K562 (cell line): Measurements from ENCODE around the gene EXOC6. TPM values are rescaled to one million over a fixed set of nuclear protein-coding genes. Genes with fewer than 3 reads are reported as not detected.

Source experiments
- ATAC-seq: fragments of 200-7000 bp; cut with Tn5 transposase; 3 replicates; pipeline ENCODE4 v1.9.1; 2020; ENCODE audit warnings: moderate library complexity
- BruUV-seq: library from RNA; stranded (reverse); fragments of 400-500 nt; replicated peaks from 2 replicates; lab custom pipeline; 2021; lab: Mats Ljungman, UMichigan
- CTCF ChIA-PET: fragments of 300-600 bp; formaldehyde crosslinking; extraction: SDS; loops from one replicate; lab custom pipeline; 2021; ENCODE audit warnings: low intra/inter-chr PET ratio; lab: Yijun Ruan, JAX
- POLR2A ChIA-PET: fragments of 300-600, 350-650 bp; sonication (Branson Sonifier 250); formaldehyde crosslinking; extraction: SDS; loops from one replicate; lab custom pipeline; 2021; ENCODE audit warnings: antibody characterized with exemption, inconsistent platforms; lab: Yijun Ruan, JAX
- DNase-seq, 4 experiments: peaks; one replicate each; pipeline versions ENCODE4 v3.0.0 to v3.0.0-alpha.2; 2011 to 2018; ENCODE audit warnings: low spot score in 3 of 4, mixed read lengths in 3 of 4; ENCODE audit errors: extremely low read depth in 1 of 4
- FAIRE-seq: peaks from 2 replicates; lab custom pipeline; 2011; peaks lifted over from hg19 to GRCh38; lab: Jason Lieb, UNC
- H2AFZ ChIP-seq: 2 replicates; pipeline ENCODE4 v1.6.0; 2011; ENCODE audit warnings: low read depth, low read length, control low read depth, inconsistent platforms
- H3K27ac ChIP-seq: fragments of 200-600 bp; 3 replicates; pipeline ENCODE4 v1.8.0; 2011; ENCODE audit warnings: low read depth, mild to moderate bottlenecking, control low read depth, inconsistent platforms, low read length, moderate library complexity, mixed read lengths; ENCODE audit errors: extremely low read depth
- H3K27me3 ChIP-seq, 2 experiments: fragments of 300-600 bp in 1 of 2; 2 replicates in 1 of 2; 3 replicates in 1 of 2; pipeline versions ENCODE4 v1.6.0 to v1.8.0; 2011; ENCODE audit warnings: inconsistent platforms in 2 of 2, low read length in 2 of 2, mild to moderate bottlenecking in 1 of 2, mixed read lengths in 1 of 2, moderate library complexity in 1 of 2; ENCODE audit not compliant: control insufficient read depth in 2 of 2, insufficient read depth in 2 of 2
- H3K36me3 ChIP-seq: fragments of 300-600 bp; 3 replicates; pipeline ENCODE4 v1.8.0; 2011; ENCODE audit warnings: mild to moderate bottlenecking, low read length, inconsistent platforms; ENCODE audit not compliant: control insufficient read depth, insufficient read depth
- H3K4me1 ChIP-seq, 2 experiments: fragments of 200-600 bp in 1 of 2; replicated peaks in 1 of 2; 2 replicates in 1 of 2; 3 replicates in 1 of 2; pipeline versions ENCODE4 v1.5.1 to v1.8.0; 2011; ENCODE audit warnings: inconsistent platforms in 2 of 2, low read length in 2 of 2, mild to moderate bottlenecking in 1 of 2, mixed read lengths in 1 of 2, moderate library complexity in 1 of 2; ENCODE audit not compliant: control insufficient read depth in 2 of 2, insufficient read depth in 2 of 2
- H3K4me2 ChIP-seq: 2 replicates; pipeline ENCODE4 v1.6.1; 2011; ENCODE audit warnings: low read length, control low read depth, inconsistent platforms, mixed read lengths; ENCODE audit not compliant: insufficient read depth
- H3K4me3 ChIP-seq: fragments of 200-600 bp; sonication (generic), shearing (Covaris generic); 2 replicates; pipeline ENCODE4 v1.5.1; 2016; ENCODE audit warnings: control low read depth, inconsistent platforms
- H3K79me2 ChIP-seq: fragments of 200-600 bp; 3 replicates; pipeline ENCODE4 v1.8.0; 2011; ENCODE audit warnings: low read length, inconsistent platforms; ENCODE audit not compliant: control insufficient read depth, insufficient read depth
- H3K9ac ChIP-seq, 2 experiments: 2 replicates each; pipeline versions ENCODE4 v1.6.0 to v1.6.1; 2011; ENCODE audit warnings: low read depth in 2 of 2, low read length in 2 of 2, control low read depth in 1 of 2, inconsistent platforms in 1 of 2, mild to moderate bottlenecking in 1 of 2, mixed read lengths in 1 of 2; ENCODE audit not compliant: insufficient read depth in 1 of 2
- H3K9me1 ChIP-seq: one replicate; pipeline ENCODE4 v1.6.0; 2011; ENCODE audit warnings: inconsistent platforms, mild to moderate bottlenecking, low read length, moderate library complexity; ENCODE audit not compliant: control insufficient read depth, insufficient read depth
- H3K9me3 ChIP-seq: replicated peaks from 2 replicates; pipeline ENCODE4 v1.5.1; 2011; ENCODE audit warnings: low read depth, low read length, inconsistent platforms; ENCODE audit not compliant: control insufficient read depth, insufficient read depth
- H4K20me1 ChIP-seq: replicated peaks from 2 replicates; pipeline ENCODE4 v1.6.1; 2011; ENCODE audit warnings: low read length, inconsistent platforms, mixed read lengths; ENCODE audit not compliant: control insufficient read depth, insufficient read depth
- FOXA1 ChIP-seq: fragments of 450-650 bp; IDR thresholded peaks from 2 replicates; pipeline ENCODE4 v1.6.1; 2016; ENCODE audit warnings: mild to moderate bottlenecking, borderline replicate concordance
- LEF1 ChIP-seq: fragments of 450-650 bp; IDR thresholded peaks from 2 replicates; pipeline ENCODE4 v1.6.1; 2016; ENCODE audit warnings: mild to moderate bottlenecking
- SRF ChIP-seq, 2 experiments: fragments of 250-450, 450-650 bp in 1 of 2; sonication (Bioruptor Pico) in 1 of 2; sonication (generic) in 1 of 2; formaldehyde crosslinking; IDR thresholded peaks; 2 replicates each; pipeline versions ENCODE4 v1.5.0 to v1.5.1; 2020 to 2022; ENCODE audit warnings: mild to moderate bottlenecking in 1 of 2, missing genetic modification reagents in 1 of 2
- ZNF24 ChIP-seq: fragments of 450-650 bp; IDR thresholded peaks from 2 replicates; pipeline ENCODE4 v1.6.1; 2016
- ZNF324 ChIP-seq: fragments of 250-450 bp; sonication (Bioruptor Pico); IDR thresholded peaks from 2 replicates; pipeline ENCODE4 v1.4.0; 2020; ENCODE audit warnings: mild to moderate bottlenecking
- WGBS: fragments of 100-300 bp; shearing (Covaris generic); methylation state at CpG from one replicate; pipeline ENCODE4 v1.1.6; 2016; ENCODE audit warnings: low coverage, mixed read lengths; ENCODE audit not compliant: insufficient coverage; ENCODE audit errors: missing lambda C conversion rate; 5-methylcytosine and 5-hydroxymethylcytosine counted together
- in situ Hi-C: fragments of 300-500 bp; cut with MboI; formaldehyde crosslinking; loops from 4 replicates; pipeline ENCODE4 v1.15.0; 2018; ENCODE audit warnings: inconsistent platforms, mixed read lengths
- intact Hi-C: fragments of 100-400 bp; cut with micrococcal nuclease; formaldehyde crosslinking; loops from 2 replicates; pipeline ENCODE4 v1.14.2; 2022
- polyA plus RNA-seq, 8 experiments: library from polyadenylated mRNA; depleted of rRNA in 4 of 8; stranded (reverse) in 5 of 8; unstranded in 3 of 8; fragments of >200 nt; fragmentation: Nextera tagmentation in 2 of 8; fragmentation: Illumina TruSeq in 1 of 8; extraction: Ambion mirVana in 2 of 8; extraction: Trizol in 1 of 8; gene quantifications; 2 replicates each; pipeline versions ENCODE4 v1.2.1 to v1.2.3, GENCODE V29; 2011 to 2014; ENCODE audit warnings: inconsistent platforms in 1 of 8, missing spikeins in 1 of 8
- total RNA-seq, 7 experiments: library from RNA; depleted of rRNA in 6 of 7; stranded (reverse); fragments of >200 nt in 6 of 7; fragmentation: Illumina TruSeq in 2 of 7; extraction: Trizol in 2 of 7; gene quantifications; 2 replicates each; pipeline versions ENCODE4 v1.2.1 to v1.2.3, GENCODE V29; 2011 to 2021; ENCODE audit warnings: low replicate concordance in 1 of 7
- TF ChIP-seq, protein P1 (sequence below): fragments of 150-350 bp; conservative IDR thresholded peaks from 2 replicates; pipeline ENCODE4 v1.6.1; 2014; ENCODE audit warnings: low read length
- TF ChIP-seq, protein P2 (sequence below), 2 experiments: fragments of 450-650 bp; IDR thresholded peaks; 2 replicates each; pipeline ENCODE4 v1.6.1; 2016
- TF ChIP-seq, protein P3 (sequence below): sonication (generic); formaldehyde crosslinking; IDR thresholded peaks from 2 replicates; pipeline ENCODE4 v1.8.0; 2023; ENCODE audit warnings: missing genetic modification reagents, mild to moderate bottlenecking, borderline replicate concordance
- TF ChIP-seq, protein P4 (sequence below): conservative IDR thresholded peaks from 2 replicates; pipeline ENCODE4 v1.6.1; 2011; ENCODE audit warnings: low read depth, mild to moderate bottlenecking, low read length; ENCODE audit not compliant: control insufficient read depth

The EXOC6 gene
- total and polyA plus RNA-seq, 9 of the 15 experiments (the other 6 are each of a cell fraction or from before 2014, with no cell fraction given) = 13.9 to 42.8 (median 24.9) TPM

DNA sequence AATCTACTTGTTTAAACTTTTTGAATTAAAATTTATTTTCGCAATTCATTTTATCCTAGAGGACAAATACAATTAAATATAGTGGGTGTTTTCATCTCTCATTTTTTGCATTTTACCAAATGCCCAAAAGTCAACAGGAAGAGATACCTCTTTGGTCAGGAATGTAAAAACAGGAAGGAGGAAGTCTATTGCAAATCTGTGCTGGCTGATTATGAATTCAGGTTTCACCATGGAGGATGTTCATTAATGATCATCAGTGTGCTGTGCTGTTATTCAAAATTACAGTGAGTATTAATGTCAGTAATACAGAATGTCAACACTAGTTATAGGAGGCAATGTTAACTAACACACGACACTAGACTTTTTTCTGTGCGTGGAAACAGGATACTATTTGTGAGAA, 24.7 kb downstream of the EXOC6 start (continued):
- TF ChIP-seq, protein P1, sequence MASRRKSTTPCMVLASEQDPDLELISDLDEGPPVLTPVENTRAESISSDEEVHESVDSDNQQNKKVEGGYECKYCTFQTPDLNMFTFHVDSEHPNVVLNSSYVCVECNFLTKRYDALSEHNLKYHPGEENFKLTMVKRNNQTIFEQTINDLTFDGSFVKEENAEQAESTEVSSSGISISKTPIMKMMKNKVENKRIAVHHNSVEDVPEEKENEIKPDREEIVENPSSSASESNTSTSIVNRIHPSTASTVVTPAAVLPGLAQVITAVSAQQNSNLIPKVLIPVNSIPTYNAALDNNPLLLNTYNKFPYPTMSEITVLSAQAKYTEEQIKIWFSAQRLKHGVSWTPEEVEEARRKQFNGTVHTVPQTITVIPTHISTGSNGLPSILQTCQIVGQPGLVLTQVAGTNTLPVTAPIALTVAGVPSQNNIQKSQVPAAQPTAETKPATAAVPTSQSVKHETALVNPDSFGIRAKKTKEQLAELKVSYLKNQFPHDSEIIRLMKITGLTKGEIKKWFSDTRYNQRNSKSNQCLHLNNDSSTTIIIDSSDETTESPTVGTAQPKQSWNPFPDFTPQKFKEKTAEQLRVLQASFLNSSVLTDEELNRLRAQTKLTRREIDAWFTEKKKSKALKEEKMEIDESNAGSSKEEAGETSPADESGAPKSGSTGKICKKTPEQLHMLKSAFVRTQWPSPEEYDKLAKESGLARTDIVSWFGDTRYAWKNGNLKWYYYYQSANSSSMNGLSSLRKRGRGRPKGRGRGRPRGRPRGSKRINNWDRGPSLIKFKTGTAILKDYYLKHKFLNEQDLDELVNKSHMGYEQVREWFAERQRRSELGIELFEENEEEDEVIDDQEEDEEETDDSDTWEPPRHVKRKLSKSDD = no peak
- TF ChIP-seq LEF1 = no peak

DNA sequence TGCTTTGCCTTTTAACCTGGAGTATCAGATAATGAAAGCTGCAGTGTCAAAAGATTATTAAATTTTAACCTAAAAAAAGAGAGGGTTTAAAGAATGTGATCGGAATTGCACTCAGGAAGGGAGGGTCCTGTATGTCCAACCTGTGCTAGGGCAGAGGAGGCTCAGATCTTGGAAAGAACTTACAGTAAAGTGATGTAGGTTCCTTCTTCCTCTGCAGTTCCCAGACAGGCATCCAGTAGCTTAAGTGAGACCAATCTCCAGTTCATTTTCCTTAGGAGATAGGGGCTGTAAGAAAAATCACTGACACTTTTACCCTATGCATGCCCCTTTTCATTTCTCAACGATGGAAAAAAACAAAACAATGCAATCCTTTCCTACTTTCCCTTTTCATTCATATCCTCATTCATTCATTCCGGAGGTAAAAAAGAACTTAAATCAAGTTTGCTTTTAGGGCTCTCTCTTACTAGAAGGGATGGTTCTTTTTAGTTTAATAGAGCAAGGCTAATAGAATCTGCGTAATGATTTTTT, 28.3 kb downstream of the EXOC6 start:
- no peak overlapping the region for H2AFZ ChIP-seq
- H3K4me1 ChIP-seq = peaks cover 0 to 12% of the 10 kb centered on the region in 2 experiments; a peak in 3 of 5 replicates
- POLR2A ChIA-PET = no interaction called here
- 24% methylated on average over 4 of the region's 4 CpGs for WGBS
- FAIRE-seq (no peak), ATAC-seq (peak; percentile 59), DNase-seq (no peak)
- H3K9me3 ChIP-seq = no peaks in the 10 kb centered on the region
- TF ChIP-seq, protein P2, sequence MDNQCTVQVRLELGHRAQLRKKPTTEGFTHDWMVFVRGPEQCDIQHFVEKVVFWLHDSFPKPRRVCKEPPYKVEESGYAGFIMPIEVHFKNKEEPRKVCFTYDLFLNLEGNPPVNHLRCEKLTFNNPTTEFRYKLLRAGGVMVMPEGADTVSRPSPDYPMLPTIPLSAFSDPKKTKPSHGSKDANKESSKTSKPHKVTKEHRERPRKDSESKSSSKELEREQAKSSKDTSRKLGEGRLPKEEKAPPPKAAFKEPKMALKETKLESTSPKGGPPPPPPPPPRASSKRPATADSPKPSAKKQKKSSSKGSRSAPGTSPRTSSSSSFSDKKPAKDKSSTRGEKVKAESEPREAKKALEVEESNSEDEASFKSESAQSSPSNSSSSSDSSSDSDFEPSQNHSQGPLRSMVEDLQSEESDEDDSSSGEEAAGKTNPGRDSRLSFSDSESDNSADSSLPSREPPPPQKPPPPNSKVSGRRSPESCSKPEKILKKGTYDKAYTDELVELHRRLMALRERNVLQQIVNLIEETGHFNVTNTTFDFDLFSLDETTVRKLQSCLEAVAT (IDR thresholded peaks at IDR 0.05) = no peak
- TF ChIP-seq, protein P3, sequence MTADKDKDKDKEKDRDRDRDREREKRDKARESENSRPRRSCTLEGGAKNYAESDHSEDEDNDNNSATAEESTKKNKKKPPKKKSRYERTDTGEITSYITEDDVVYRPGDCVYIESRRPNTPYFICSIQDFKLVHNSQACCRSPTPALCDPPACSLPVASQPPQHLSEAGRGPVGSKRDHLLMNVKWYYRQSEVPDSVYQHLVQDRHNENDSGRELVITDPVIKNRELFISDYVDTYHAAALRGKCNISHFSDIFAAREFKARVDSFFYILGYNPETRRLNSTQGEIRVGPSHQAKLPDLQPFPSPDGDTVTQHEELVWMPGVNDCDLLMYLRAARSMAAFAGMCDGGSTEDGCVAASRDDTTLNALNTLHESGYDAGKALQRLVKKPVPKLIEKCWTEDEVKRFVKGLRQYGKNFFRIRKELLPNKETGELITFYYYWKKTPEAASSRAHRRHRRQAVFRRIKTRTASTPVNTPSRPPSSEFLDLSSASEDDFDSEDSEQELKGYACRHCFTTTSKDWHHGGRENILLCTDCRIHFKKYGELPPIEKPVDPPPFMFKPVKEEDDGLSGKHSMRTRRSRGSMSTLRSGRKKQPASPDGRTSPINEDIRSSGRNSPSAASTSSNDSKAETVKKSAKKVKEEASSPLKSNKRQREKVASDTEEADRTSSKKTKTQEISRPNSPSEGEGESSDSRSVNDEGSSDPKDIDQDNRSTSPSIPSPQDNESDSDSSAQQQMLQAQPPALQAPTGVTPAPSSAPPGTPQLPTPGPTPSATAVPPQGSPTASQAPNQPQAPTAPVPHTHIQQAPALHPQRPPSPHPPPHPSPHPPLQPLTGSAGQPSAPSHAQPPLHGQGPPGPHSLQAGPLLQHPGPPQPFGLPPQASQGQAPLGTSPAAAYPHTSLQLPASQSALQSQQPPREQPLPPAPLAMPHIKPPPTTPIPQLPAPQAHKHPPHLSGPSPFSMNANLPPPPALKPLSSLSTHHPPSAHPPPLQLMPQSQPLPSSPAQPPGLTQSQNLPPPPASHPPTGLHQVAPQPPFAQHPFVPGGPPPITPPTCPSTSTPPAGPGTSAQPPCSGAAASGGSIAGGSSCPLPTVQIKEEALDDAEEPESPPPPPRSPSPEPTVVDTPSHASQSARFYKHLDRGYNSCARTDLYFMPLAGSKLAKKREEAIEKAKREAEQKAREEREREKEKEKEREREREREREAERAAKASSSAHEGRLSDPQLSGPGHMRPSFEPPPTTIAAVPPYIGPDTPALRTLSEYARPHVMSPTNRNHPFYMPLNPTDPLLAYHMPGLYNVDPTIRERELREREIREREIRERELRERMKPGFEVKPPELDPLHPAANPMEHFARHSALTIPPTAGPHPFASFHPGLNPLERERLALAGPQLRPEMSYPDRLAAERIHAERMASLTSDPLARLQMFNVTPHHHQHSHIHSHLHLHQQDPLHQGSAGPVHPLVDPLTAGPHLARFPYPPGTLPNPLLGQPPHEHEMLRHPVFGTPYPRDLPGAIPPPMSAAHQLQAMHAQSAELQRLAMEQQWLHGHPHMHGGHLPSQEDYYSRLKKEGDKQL = no peak
- TF ChIP-seq SRF (CRISPR knock-in tag; IDR thresholded peaks at IDR 0.05) (no peak), ZNF24 (peak; percentile 57; the same call in 1 of the 2 replicates), FOXA1 (no peak), ZNF324 (CRISPR knock-in tag) (no peak)
- TF ChIP-seq, protein P4, sequence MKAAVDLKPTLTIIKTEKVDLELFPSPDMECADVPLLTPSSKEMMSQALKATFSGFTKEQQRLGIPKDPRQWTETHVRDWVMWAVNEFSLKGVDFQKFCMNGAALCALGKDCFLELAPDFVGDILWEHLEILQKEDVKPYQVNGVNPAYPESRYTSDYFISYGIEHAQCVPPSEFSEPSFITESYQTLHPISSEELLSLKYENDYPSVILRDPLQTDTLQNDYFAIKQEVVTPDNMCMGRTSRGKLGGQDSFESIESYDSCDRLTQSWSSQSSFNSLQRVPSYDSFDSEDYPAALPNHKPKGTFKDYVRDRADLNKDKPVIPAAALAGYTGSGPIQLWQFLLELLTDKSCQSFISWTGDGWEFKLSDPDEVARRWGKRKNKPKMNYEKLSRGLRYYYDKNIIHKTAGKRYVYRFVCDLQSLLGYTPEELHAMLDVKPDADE = no peak
- no peaks in the 10 kb centered on the region for H3K9me1 ChIP-seq
- H4K20me1 ChIP-seq = no peaks in the 10 kb centered on the region; the same call in none of the 2 replicates
- CTCF ChIA-PET = no interaction called here
- no peak overlapping the region for H3K4me3 ChIP-seq
- peaks cover 3% of the 10 kb centered on the region; the same call in 1 of the 3 replicates for H3K36me3 ChIP-seq
- H3K9ac ChIP-seq = no peak overlapping the region
- intact Hi-C loops = no loop called here
- no TSS peak for BruUV-seq
- H3K27ac ChIP-seq = peak overlapping the region; percentile 19; the same call in 1 of the 3 replicates
- peaks cover 92% of the 10 kb centered on the region for H3K79me2 ChIP-seq
- in situ Hi-C loops = no loop called here
- no peak overlapping the region for H3K4me2 ChIP-seq
- H3K27me3 ChIP-seq = no peaks in the 10 kb centered on the region
